ENCODE results near the gene PRKCA. TPM values are rescaled to one million over a fixed set of nuclear protein-coding genes. Genes with fewer than 3 reads are reported as not detected.

PRKCA gene
- polyA plus RNA-seq, 1 experiment = 66.8 TPM

GRCh38 chr17:66734186-66734943 lies 432.0 kb downstream of the PRKCA start:
- no peak overlapping the region for H3K4me3 ChIP-seq (ENCODE audit: low read depth, low read length)
- H3K9me3 ChIP-seq (ENCODE audit: control insufficient read depth, insufficient read depth, low read length) = no peaks in the 10 kb centered on the region
- H3K27me3 ChIP-seq (ENCODE audit: control insufficient read depth, insufficient read depth, low read length) = no peaks in the 10 kb centered on the region
- no peak overlapping the region for H3K27ac ChIP-seq (ENCODE audit: low read depth, low read length)
- TF ChIP-seq CTCF (IDR thresholded peaks at IDR 0.05; ENCODE audit: low read depth, low read length) = no peak
- no peak for DNase-seq (ENCODE audit: low read depth, low spot score)
- CTCF ChIA-PET = no interaction called here
- POLR2A ChIA-PET = no interaction called here

- no peak for DNase-seq (ENCODE audit: low read depth, low spot score)
- no peaks in the 10 kb centered on the region for H3K9me3 ChIP-seq (ENCODE audit: control insufficient read depth, insufficient read depth, low read length)
- H3K4me3 ChIP-seq (ENCODE audit: low read depth, low read length) = no peak overlapping the region
- peak; percentile 17; the same call in 1 of the 2 replicates for TF ChIP-seq CTCF (IDR thresholded peaks at IDR 0.05; ENCODE audit: low read depth, low read length)
- H3K27ac ChIP-seq (ENCODE audit: low read depth, low read length) = no peak overlapping the region
- POLR2A ChIA-PET = no interaction called here
- H3K27me3 ChIP-seq (ENCODE audit: control insufficient read depth, insufficient read depth, low read length) = no peaks in the 10 kb centered on the region
- CTCF ChIA-PET = interaction anchor here (0.6 to 1.5 kb wide), 4 partner anchors 10 to 537 kb away, joined by 3 to 6 read pairs (median 4); no protein-coding TSS in a partner anchor
Observed at GRCh38 chr17:66737524-66737923, 435.1 kb downstream of the PRKCA start.

- no peak for TF ChIP-seq CTCF (IDR thresholded peaks at IDR 0.05; ENCODE audit: low read depth, low read length)
Observed at GRCh38 chr17:66738301-66738700, 435.9 kb downstream of the PRKCA start.

GRCh38 chr17:66739553-66739952 lies 437.1 kb downstream of the PRKCA start:
- no peaks in the 10 kb centered on the region for H3K27me3 ChIP-seq (ENCODE audit: control insufficient read depth, insufficient read depth, low read length)
- ChIA-PET POLR2A (no interaction called here), CTCF (no interaction called here)
- TF ChIP-seq CTCF (IDR thresholded peaks at IDR 0.05; ENCODE audit: low read depth, low read length) = no peak
- H3K27ac ChIP-seq (ENCODE audit: low read depth, low read length) = no peak overlapping the region
- H3K9me3 ChIP-seq (ENCODE audit: control insufficient read depth, insufficient read depth, low read length) = no peaks in the 10 kb centered on the region
- no peak overlapping the region for H3K4me3 ChIP-seq (ENCODE audit: low read depth, low read length)
- DNase-seq (ENCODE audit: low read depth, low spot score) = no peak

More at GRCh38 chr17:66738301-66738700, 435.9 kb downstream of the PRKCA start:
- no peaks in the 10 kb centered on the region for H3K9me3 ChIP-seq (ENCODE audit: control insufficient read depth, insufficient read depth, low read length)
- no peaks in the 10 kb centered on the region for H3K27me3 ChIP-seq (ENCODE audit: control insufficient read depth, insufficient read depth, low read length)
- no peak for DNase-seq (ENCODE audit: low read depth, low spot score)
- no peak overlapping the region for H3K4me3 ChIP-seq (ENCODE audit: low read depth, low read length)
- ChIA-PET CTCF (interaction anchor here (1.5 kb wide), 1 partner anchor 11 kb away, joined by 6 read pairs; no protein-coding TSS in a partner anchor), POLR2A (no interaction called here)
- no peak overlapping the region for H3K27ac ChIP-seq (ENCODE audit: low read depth, low read length)

GRCh38 chr17:66740226-66740625 lies 437.8 kb downstream of the PRKCA start:
- CTCF ChIA-PET = no interaction called here
- Histone ChIP-seq H3K4me3 (ENCODE audit: low read depth, low read length) (no peak overlapping the region), H3K27me3 (ENCODE audit: control insufficient read depth, insufficient read depth, low read length) (no peaks in the 10 kb centered on the region), H3K9me3 (ENCODE audit: control insufficient read depth, insufficient read depth, low read length) (no peaks in the 10 kb centered on the region), H3K27ac (ENCODE audit: low read depth, low read length) (no peak overlapping the region)
- DNase-seq (ENCODE audit: low read depth, low spot score) = no peak
- POLR2A ChIA-PET = no interaction called here
- no peak for TF ChIP-seq CTCF (IDR thresholded peaks at IDR 0.05; ENCODE audit: low read depth, low read length)
